GM06990 (cell line): ENCODE data around the gene CUTC.

Source experiments
- DNase-seq: peaks from one replicate; pipeline ENCODE4 v3.0.0-alpha.2; 2011; ENCODE audit not compliant: insufficient read length; ENCODE audit errors: extremely low read depth
- H3K27me3 ChIP-seq: replicated peaks from 2 replicates; pipeline ENCODE4 v1.6.0; 2011; ENCODE audit warnings: low read length; ENCODE audit not compliant: control insufficient read depth, insufficient read depth
- H3K36me3 ChIP-seq: 2 replicates; pipeline ENCODE4 v1.5.1; 2011; ENCODE audit warnings: low read length; ENCODE audit not compliant: control insufficient read depth, insufficient read depth
- H3K4me3 ChIP-seq: replicated peaks from 2 replicates; pipeline ENCODE4 v1.5.1; 2011; ENCODE audit warnings: low read depth, mild to moderate bottlenecking, control low read depth, low read length
- CTCF ChIP-seq: IDR thresholded peaks from 2 replicates; pipeline ENCODE4 v1.5.1; 2011; ENCODE audit warnings: low read length, control low read depth, mild to moderate bottlenecking, inconsistent platforms; ENCODE audit not compliant: insufficient read depth, poor library complexity, severe bottlenecking

The CUTC gene

GRCh38 chr10:99796928-99797327, 64.9 kb downstream of the CUTC start:
- no peak for TF ChIP-seq CTCF
- Histone ChIP-seq H3K36me3 (no peaks in the 10 kb centered on the region), H3K4me3 (no peak overlapping the region), H3K27me3 (no peaks in the 10 kb centered on the region)
- no peak for DNase-seq

DNA sequence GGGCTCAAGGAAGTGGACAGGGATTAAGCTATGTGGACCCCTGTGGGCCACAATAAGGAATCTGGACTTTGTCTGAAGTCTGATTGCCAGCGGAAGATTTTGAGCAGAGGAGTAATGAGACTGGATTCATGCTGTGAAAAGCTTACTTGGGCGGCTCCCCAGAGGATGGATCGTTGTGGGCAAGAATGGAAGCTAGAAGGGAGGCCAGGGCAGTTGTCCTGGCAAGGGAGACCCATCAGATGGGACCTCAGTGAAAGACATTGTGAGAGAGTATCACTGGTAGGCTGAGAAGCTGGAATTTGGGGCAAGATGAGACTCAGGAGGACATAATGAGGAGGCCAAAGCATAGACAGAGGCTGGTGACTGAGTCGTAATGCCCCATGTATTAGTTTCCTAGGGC, 66.0 kb downstream of the CUTC start:
- H3K36me3 ChIP-seq, result no peaks in the 10 kb centered on the region
- H3K4me3 ChIP-seq, result no peak overlapping the region
- no peaks in the 10 kb centered on the region for H3K27me3 ChIP-seq
- TF ChIP-seq CTCF, result no peak
- no peak for DNase-seq

- TF ChIP-seq CTCF, result no peak
These were observed 66.9 kb downstream of the CUTC start for GRCh38 chr10:99798920-99799319.

DNA sequence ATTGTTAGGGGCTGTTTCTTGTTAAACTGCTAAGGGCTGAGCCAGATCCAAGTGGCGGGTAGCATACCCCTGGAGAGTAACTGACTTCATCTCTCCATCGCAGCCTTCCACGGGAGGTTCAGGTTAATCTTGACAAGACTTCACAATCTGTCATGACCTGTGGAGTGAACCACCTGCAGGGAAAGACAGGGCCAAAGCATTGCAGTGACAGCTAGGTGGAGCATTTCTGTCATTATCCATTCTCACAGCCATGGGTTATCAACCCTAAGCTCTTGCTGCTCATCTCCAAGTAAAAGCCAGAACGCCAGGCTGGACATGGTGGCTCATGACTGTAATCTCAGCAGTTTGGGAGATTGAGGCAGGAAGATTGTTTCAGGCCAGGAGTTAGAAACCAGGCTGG, 67.6 kb downstream of the CUTC start:
- H3K27me3 ChIP-seq, result no peaks in the 10 kb centered on the region
- H3K4me3 ChIP-seq, result no peak overlapping the region
- no peak for DNase-seq
- no peaks in the 10 kb centered on the region for H3K36me3 ChIP-seq
- TF ChIP-seq CTCF, result no peak

More at GRCh38 chr10:99798920-99799319, 66.9 kb downstream of the CUTC start:
- DNase-seq, result no peak
- H3K4me3 ChIP-seq, result no peak overlapping the region
- H3K27me3 ChIP-seq, result no peaks in the 10 kb centered on the region
- H3K36me3 ChIP-seq, result no peaks in the 10 kb centered on the region

DNA sequence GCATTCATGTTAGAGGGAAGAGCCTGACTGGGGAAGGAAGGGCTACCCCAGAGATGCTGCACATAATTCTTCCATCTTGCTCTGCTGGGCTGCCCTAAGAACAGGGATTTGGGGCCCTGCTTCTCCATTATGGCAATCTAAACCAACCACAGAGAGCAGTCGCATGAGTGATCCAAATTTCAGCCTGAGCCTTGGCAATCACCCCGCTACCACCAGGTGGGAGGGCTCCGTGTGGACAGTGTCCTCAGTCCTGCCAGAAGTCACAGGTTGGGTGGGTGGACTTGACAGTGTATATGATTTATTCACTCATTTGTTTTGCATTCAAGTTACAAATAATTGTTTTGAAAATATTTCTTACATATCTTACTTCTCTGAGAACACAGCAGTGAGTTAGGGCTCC, 72.4 kb downstream of the CUTC start:
- Histone ChIP-seq H3K36me3 (no peaks in the 10 kb centered on the region), H3K4me3 (no peak overlapping the region), H3K27me3 (no peaks in the 10 kb centered on the region)
- DNase-seq, result no peak
- no peak for TF ChIP-seq CTCF

DNA sequence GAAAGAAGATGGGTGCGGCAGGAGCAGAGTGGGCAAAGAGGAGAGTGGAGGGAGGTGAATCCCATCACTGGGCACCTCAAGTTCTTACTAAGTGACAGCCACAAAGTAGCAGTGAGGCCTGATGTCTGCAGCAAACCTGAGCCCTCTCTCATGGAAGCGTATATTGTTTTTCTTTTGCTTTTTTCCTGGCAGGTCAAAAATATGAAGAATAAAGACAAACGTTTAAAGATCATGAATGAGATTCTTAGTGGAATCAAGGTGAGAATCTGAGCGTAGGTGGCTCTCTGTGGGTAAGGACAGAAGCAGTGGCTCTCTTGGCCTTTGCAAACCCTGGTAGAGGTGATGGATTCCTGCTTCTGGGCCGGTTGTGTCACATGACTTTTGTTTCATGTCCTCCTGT, 73.2 kb downstream of the CUTC start:
- H3K36me3 ChIP-seq, result no peaks in the 10 kb centered on the region
- H3K27me3 ChIP-seq, result no peaks in the 10 kb centered on the region
- H3K4me3 ChIP-seq, result no peak overlapping the region
- DNase-seq, result no peak
- no peak for TF ChIP-seq CTCF
